Osteocyte (in vitro differentiated cells): ENCODE measurements around the gene KCTD20. TPM values are rescaled to one million over a fixed set of nuclear protein-coding genes. Genes with fewer than 3 reads are reported as not detected.
A peak's percentile ranks its signal among the peaks of the same experiment; 100 is the strongest.

Experiments
- DNase-seq: peaks from one replicate; pipeline ENCODE4 v3.0.0; 2021; ENCODE audit warnings: mixed read lengths; ENCODE audit not compliant: unreplicated experiment; ENCODE audit errors: extremely low spot score
- H3K27ac Mint-ChIP-seq: one replicate; pipeline ENCODE4 v1.8.0; 2021; ENCODE audit warnings: mild to moderate bottlenecking, mixed read lengths; ENCODE audit not compliant: unreplicated experiment
- H3K27me3 Mint-ChIP-seq: one replicate; pipeline ENCODE4 v1.8.0; 2021; ENCODE audit warnings: mixed read lengths; ENCODE audit not compliant: unreplicated experiment
- H3K36me3 Mint-ChIP-seq: one replicate; pipeline ENCODE4 v1.8.0; 2021; ENCODE audit warnings: mixed read lengths; ENCODE audit not compliant: unreplicated experiment
- H3K4me1 Mint-ChIP-seq: one replicate; pipeline ENCODE4 v1.8.0; 2021; ENCODE audit warnings: mixed read lengths; ENCODE audit not compliant: unreplicated experiment
- H3K4me3 Mint-ChIP-seq: one replicate; pipeline ENCODE4 v1.8.0; 2021; ENCODE audit warnings: mild to moderate bottlenecking, moderate library complexity, mixed read lengths; ENCODE audit not compliant: unreplicated experiment
- H3K9me3 Mint-ChIP-seq: one replicate; pipeline ENCODE4 v1.8.0; 2021; ENCODE audit warnings: mixed read lengths; ENCODE audit not compliant: unreplicated experiment
- total RNA-seq: library from RNA; stranded (reverse); gene quantifications from 2 replicates; pipeline ENCODE4 v1.2.1, GENCODE V29; 2021
- TF ChIP-seq, protein P1 (sequence below): fragments of 200-600 bp; sonication (generic); IDR thresholded peaks from 2 replicates; pipeline ENCODE4 v1.5.0; 2021; ENCODE audit warnings: antibody characterized with exemption, mild to moderate bottlenecking, moderate library complexity

KCTD20 gene
- total RNA-seq, 1 donor from 2014 or later = 76.3 TPM

GRCh38 chr6:36499918-36500317 is 57.1 kb downstream of the KCTD20 start:
- peaks cover 24% of the 10 kb centered on the region for H3K4me1 Mint-ChIP-seq
- no peak overlapping the region for H3K4me3 Mint-ChIP-seq
- DNase-seq = no peak
- TF ChIP-seq, protein P1, sequence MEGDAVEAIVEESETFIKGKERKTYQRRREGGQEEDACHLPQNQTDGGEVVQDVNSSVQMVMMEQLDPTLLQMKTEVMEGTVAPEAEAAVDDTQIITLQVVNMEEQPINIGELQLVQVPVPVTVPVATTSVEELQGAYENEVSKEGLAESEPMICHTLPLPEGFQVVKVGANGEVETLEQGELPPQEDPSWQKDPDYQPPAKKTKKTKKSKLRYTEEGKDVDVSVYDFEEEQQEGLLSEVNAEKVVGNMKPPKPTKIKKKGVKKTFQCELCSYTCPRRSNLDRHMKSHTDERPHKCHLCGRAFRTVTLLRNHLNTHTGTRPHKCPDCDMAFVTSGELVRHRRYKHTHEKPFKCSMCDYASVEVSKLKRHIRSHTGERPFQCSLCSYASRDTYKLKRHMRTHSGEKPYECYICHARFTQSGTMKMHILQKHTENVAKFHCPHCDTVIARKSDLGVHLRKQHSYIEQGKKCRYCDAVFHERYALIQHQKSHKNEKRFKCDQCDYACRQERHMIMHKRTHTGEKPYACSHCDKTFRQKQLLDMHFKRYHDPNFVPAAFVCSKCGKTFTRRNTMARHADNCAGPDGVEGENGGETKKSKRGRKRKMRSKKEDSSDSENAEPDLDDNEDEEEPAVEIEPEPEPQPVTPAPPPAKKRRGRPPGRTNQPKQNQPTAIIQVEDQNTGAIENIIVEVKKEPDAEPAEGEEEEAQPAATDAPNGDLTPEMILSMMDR = no peak
- H3K36me3 Mint-ChIP-seq = peaks cover 53% of the 10 kb centered on the region
- no peaks in the 10 kb centered on the region for H3K9me3 Mint-ChIP-seq
- H3K27me3 Mint-ChIP-seq = no peaks in the 10 kb centered on the region
- no peak overlapping the region for H3K27ac Mint-ChIP-seq

- H3K9me3 Mint-ChIP-seq = no peaks in the 10 kb centered on the region
- no peak for DNase-seq
- peak overlapping the region; percentile 87 for H3K27ac Mint-ChIP-seq
- H3K4me3 Mint-ChIP-seq = no peak overlapping the region
- TF ChIP-seq, protein P1 = no peak
- peaks cover 50% of the 10 kb centered on the region for H3K36me3 Mint-ChIP-seq
- peaks cover 24% of the 10 kb centered on the region for H3K4me1 Mint-ChIP-seq
- H3K27me3 Mint-ChIP-seq = no peaks in the 10 kb centered on the region
These were observed 58.9 kb downstream of the KCTD20 start for GRCh38 chr6:36501686-36502085.

GRCh38 chr6:36504181-36504580 is 61.4 kb downstream of the KCTD20 start:
- H3K27ac Mint-ChIP-seq = peak overlapping the region; percentile 28
- no peak for DNase-seq
- peaks cover 43% of the 10 kb centered on the region for H3K36me3 Mint-ChIP-seq
- TF ChIP-seq, protein P1 = no peak
- H3K4me1 Mint-ChIP-seq = peaks cover 24% of the 10 kb centered on the region
- no peak overlapping the region for H3K4me3 Mint-ChIP-seq
- H3K27me3 Mint-ChIP-seq = no peaks in the 10 kb centered on the region
- H3K9me3 Mint-ChIP-seq = no peaks in the 10 kb centered on the region

GRCh38 chr6:36504982-36505381 is 62.2 kb downstream of the KCTD20 start:
- Mint-ChIP-seq H3K4me1 (peaks cover 24% of the 10 kb centered on the region), H3K27ac (no peak overlapping the region), H3K9me3 (no peaks in the 10 kb centered on the region), H3K36me3 (peaks cover 40% of the 10 kb centered on the region), H3K27me3 (no peaks in the 10 kb centered on the region), H3K4me3 (no peak overlapping the region)
- TF ChIP-seq, protein P1 = no peak
- no peak for DNase-seq

- Mint-ChIP-seq H3K27ac (no peak overlapping the region), H3K36me3 (peaks cover 46% of the 10 kb centered on the region), H3K27me3 (no peaks in the 10 kb centered on the region), H3K4me1 (peaks cover 24% of the 10 kb centered on the region), H3K4me3 (no peak overlapping the region), H3K9me3 (no peaks in the 10 kb centered on the region)
- DNase-seq = no peak
- TF ChIP-seq, protein P1 = no peak
These were observed 63.1 kb downstream of the KCTD20 start for GRCh38 chr6:36505744-36506534.
